Neural progenitor cell (in vitro differentiated cells): ENCODE results near the gene DDX23. TPM values are rescaled to one million over a fixed set of nuclear protein-coding genes. Genes with fewer than 3 reads are reported as not detected.
"Not testable (repeated sequence)": the region's sequence is repeated elsewhere in the genome, so short reads cannot be mapped to it uniquely, and the experiment has no call there.

ENCODE experiments used
- DNase-seq: peaks from one replicate; pipeline ENCODE4 v3.0.0-alpha.2; 2016; ENCODE audit warnings: low spot score
- H2AFZ ChIP-seq: fragments of 200-600 bp; sonication (generic); replicated peaks from 2 replicates; pipeline ENCODE4 v1.6.1; 2016; ENCODE audit warnings: antibody characterized with exemption
- H3F3A ChIP-seq: fragments of 200-600 bp; sonication (generic); 2 replicates; pipeline ENCODE4 v1.6.1; 2016; ENCODE audit warnings: antibody characterized with exemption, low read depth
- H3K27ac ChIP-seq: fragments of 200-600 bp; sonication (generic); 2 replicates; pipeline ENCODE4 v1.5.1; 2016; ENCODE audit warnings: mild to moderate bottlenecking
- H3K27me3 ChIP-seq: fragments of 200-600 bp; sonication (generic); 2 replicates; pipeline ENCODE4 v1.6.1; 2016; ENCODE audit warnings: mild to moderate bottlenecking, moderate library complexity
- H3K36me3 ChIP-seq: fragments of 200-600 bp; sonication (generic); 2 replicates; pipeline ENCODE4 v1.5.1; 2016
- H3K4me1 ChIP-seq: fragments of 200-600 bp; sonication (generic); 2 replicates; pipeline ENCODE4 v1.6.1; 2016; ENCODE audit warnings: mixed run types
- H3K4me2 ChIP-seq: fragments of 200-600 bp; sonication (generic); 2 replicates; pipeline ENCODE4 v1.6.1; 2016
- H3K4me3 ChIP-seq: fragments of 200-600 bp; sonication (generic); 2 replicates; pipeline ENCODE4 v1.5.1; 2016
- H3K79me2 ChIP-seq: fragments of 200-600 bp; sonication (generic); 2 replicates; pipeline ENCODE4 v1.6.1; 2016; ENCODE audit warnings: low read depth
- H3K9ac ChIP-seq: fragments of 200-600 bp; sonication (generic); 2 replicates; pipeline ENCODE4 v1.6.1; 2016
- H3K9me3 ChIP-seq: fragments of 200-600 bp; sonication (generic); 2 replicates; pipeline ENCODE4 v1.5.1; 2016; ENCODE audit warnings: low read depth
- H4K20me1 ChIP-seq: fragments of 200-600 bp; sonication (generic); 2 replicates; pipeline ENCODE4 v1.6.1; 2016; ENCODE audit warnings: low read depth
- H3K27ac Mint-ChIP-seq: 3 replicates; pipeline ENCODE4 v1.8.0; 2021; ENCODE audit warnings: mixed read lengths
- H3K27me3 Mint-ChIP-seq: 2 replicates; pipeline ENCODE4 v1.8.0; 2022; ENCODE audit warnings: low read depth, mild to moderate bottlenecking, inconsistent platforms, moderate library complexity, mixed read lengths; ENCODE audit not compliant: insufficient read depth
- H3K36me3 Mint-ChIP-seq: 3 replicates; pipeline ENCODE4 v1.8.0; 2021; ENCODE audit warnings: mixed read lengths
- H3K4me1 Mint-ChIP-seq: 3 replicates; pipeline ENCODE4 v1.8.0; 2021; ENCODE audit warnings: mixed read lengths
- H3K4me3 Mint-ChIP-seq: 3 replicates; pipeline ENCODE4 v1.8.0; 2021; ENCODE audit warnings: mild to moderate bottlenecking, moderate library complexity, mixed read lengths
- H3K9me3 Mint-ChIP-seq: 3 replicates; pipeline ENCODE4 v1.8.0; 2020; ENCODE audit warnings: mixed read lengths
- EZH2 ChIP-seq: fragments of 200-600 bp; sonication (generic); IDR thresholded peaks from 2 replicates; pipeline ENCODE4 v1.6.1; 2017; ENCODE audit warnings: antibody characterized with exemption, mild to moderate bottlenecking, moderate library complexity
- EZH2phosphoT487 ChIP-seq: fragments of 200-600 bp; sonication (generic); IDR thresholded peaks from 2 replicates; pipeline ENCODE4 v1.6.1; 2017; ENCODE audit warnings: antibody characterized with exemption
- total RNA-seq: library from RNA; depleted of rRNA; stranded (reverse); fragments of >200 nt; gene quantifications from 2 replicates; pipeline ENCODE4 v1.2.3, GENCODE V29; 2015; ENCODE audit warnings: low replicate concordance
- TF ChIP-seq, protein P1 (sequence below): fragments of 200-600 bp; sonication (generic); IDR thresholded peaks from 2 replicates; pipeline ENCODE4 v1.5.1; 2017; ENCODE audit warnings: antibody characterized with exemption, mild to moderate bottlenecking

DDX23 gene
- total RNA-seq, 1 donor from 2014 or later, result 109 TPM

DNA sequence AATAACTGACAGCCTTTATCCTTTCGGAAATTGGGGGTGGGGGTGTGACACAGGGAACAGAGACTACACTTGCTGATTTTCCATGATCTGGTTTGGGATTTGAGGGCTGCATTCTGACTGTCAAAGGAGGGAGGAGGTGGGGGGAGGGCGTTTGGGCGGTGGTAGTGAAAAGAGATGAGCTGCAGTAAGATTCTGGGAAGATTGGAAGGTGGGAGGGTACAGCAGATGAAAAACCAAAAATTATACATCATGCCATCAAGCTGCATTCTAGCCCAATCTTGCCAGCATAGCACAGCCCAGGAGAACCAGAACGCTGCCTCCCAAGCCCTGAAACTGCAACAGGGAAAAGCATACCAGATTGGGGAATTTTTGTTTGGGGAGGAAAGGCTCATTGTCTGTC lies 11.3 kb upstream of the DDX23 start:
- Histone ChIP-seq H3K4me3 (peak overlapping the region; percentile 79), H3K4me2 (peak overlapping the region; percentile 93), H3K79me2 (peaks cover 36% of the 10 kb centered on the region), H3K36me3 (no peaks in the 10 kb centered on the region), H3K9me3 (no peaks in the 10 kb centered on the region), H3K9ac (no peak overlapping the region), H3K4me1 (peaks cover 33% of the 10 kb centered on the region), H2AFZ (no peak overlapping the region), H3K27me3 (no peaks in the 10 kb centered on the region), H3K27ac (no peak overlapping the region), H4K20me1 (peaks cover 24% of the 10 kb centered on the region), H3F3A (peaks cover 12% of the 10 kb centered on the region)
- Mint-ChIP-seq H3K27me3 (peaks cover 10% of the 10 kb centered on the region), H3K9me3 (peaks cover 2% of the 10 kb centered on the region), H3K27ac (peak overlapping the region; percentile 21), H3K36me3 (peaks cover 16% of the 10 kb centered on the region), H3K4me3 (peak overlapping the region; percentile 97), H3K4me1 (peaks cover 45% of the 10 kb centered on the region)
- TF ChIP-seq, protein P1, sequence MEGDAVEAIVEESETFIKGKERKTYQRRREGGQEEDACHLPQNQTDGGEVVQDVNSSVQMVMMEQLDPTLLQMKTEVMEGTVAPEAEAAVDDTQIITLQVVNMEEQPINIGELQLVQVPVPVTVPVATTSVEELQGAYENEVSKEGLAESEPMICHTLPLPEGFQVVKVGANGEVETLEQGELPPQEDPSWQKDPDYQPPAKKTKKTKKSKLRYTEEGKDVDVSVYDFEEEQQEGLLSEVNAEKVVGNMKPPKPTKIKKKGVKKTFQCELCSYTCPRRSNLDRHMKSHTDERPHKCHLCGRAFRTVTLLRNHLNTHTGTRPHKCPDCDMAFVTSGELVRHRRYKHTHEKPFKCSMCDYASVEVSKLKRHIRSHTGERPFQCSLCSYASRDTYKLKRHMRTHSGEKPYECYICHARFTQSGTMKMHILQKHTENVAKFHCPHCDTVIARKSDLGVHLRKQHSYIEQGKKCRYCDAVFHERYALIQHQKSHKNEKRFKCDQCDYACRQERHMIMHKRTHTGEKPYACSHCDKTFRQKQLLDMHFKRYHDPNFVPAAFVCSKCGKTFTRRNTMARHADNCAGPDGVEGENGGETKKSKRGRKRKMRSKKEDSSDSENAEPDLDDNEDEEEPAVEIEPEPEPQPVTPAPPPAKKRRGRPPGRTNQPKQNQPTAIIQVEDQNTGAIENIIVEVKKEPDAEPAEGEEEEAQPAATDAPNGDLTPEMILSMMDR, result no peak
- no peak for TF ChIP-seq EZH2
- TF ChIP-seq EZH2phosphoT487, result no peak
- DNase-seq, result no peak

DNA sequence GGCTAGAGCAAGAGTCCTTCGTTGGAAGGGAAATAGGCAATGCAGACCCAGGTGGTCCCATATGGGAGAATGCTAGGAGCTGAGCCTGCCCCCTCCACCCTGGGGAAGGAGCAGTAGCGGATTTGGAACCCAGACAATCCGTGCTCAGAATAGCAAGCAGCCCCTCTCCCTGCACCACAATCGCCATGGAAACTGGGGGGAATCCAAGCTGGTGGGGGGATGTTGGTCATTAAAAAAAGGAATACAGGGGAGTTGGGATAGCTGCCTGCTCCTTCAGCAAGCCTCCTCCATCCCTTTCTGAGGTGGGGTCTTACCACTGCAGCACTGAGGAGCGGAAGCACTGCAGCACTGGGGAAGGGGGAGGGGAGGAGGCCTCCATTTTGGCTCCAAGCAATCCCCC lies 10.8 kb upstream of the DDX23 start:
- Histone ChIP-seq H3K9me3 (no peaks in the 10 kb centered on the region), H3K27ac (no peak overlapping the region), H3K4me3 (peak overlapping the region; percentile 79), H3K36me3 (no peaks in the 10 kb centered on the region), H2AFZ (no peak overlapping the region), H3K79me2 (peaks cover 36% of the 10 kb centered on the region), H3K4me2 (peak overlapping the region; percentile 93), H4K20me1 (peaks cover 24% of the 10 kb centered on the region), H3K27me3 (no peaks in the 10 kb centered on the region), H3K4me1 (peaks cover 33% of the 10 kb centered on the region), H3F3A (peaks cover 12% of the 10 kb centered on the region), H3K9ac (no peak overlapping the region)
- peaks cover 45% of the 10 kb centered on the region for H3K4me1 Mint-ChIP-seq
- peak; percentile 50 for DNase-seq
- H3K27me3 Mint-ChIP-seq, result peaks cover 10% of the 10 kb centered on the region
- no peak for TF ChIP-seq EZH2
- no peak for TF ChIP-seq EZH2phosphoT487
- TF ChIP-seq, protein P1, result no peak
- H3K4me3 Mint-ChIP-seq, result peak overlapping the region; percentile 97
- peaks cover 2% of the 10 kb centered on the region for H3K9me3 Mint-ChIP-seq
- peaks cover 18% of the 10 kb centered on the region for H3K36me3 Mint-ChIP-seq
- H3K27ac Mint-ChIP-seq, result peak overlapping the region; percentile 86

DNA sequence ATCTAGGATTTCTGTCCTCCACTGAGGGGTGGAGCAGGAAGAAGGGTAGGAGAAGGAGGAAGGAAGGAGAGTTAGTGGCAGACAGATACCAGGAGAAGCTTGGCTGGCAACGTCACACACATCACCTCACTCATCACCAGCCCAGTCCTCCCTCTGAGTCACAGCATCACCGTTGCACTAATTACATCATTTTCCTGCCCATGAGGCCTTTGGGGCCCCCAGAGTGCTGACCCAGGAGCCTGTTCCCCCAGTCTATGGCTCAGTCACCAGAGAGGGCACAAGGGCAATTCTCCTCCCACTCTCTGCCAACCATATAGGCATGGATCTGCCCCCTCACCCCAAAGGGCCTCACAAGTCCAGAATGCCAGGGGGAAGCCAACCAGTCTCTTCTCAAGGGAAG lies 9.1 kb upstream of the DDX23 start:
- peaks cover 43% of the 10 kb centered on the region for H3K4me1 Mint-ChIP-seq
- TF ChIP-seq EZH2 (no peak), EZH2phosphoT487 (no peak)
- TF ChIP-seq, protein P1, result no peak
- Histone ChIP-seq H3K79me2 (peaks cover 36% of the 10 kb centered on the region), H3K9me3 (no peaks in the 10 kb centered on the region), H3K27ac (no peak overlapping the region), H3K4me2 (no peak overlapping the region), H3F3A (peaks cover 12% of the 10 kb centered on the region), H3K27me3 (no peaks in the 10 kb centered on the region), H3K9ac (no peak overlapping the region), H3K4me1 (peaks cover 31% of the 10 kb centered on the region), H3K4me3 (no peak overlapping the region), H3K36me3 (no peaks in the 10 kb centered on the region), H2AFZ (no peak overlapping the region), H4K20me1 (peaks cover 24% of the 10 kb centered on the region)
- DNase-seq, result no peak
- H3K27ac Mint-ChIP-seq, result peak overlapping the region; percentile 50
- H3K9me3 Mint-ChIP-seq, result peaks cover 2% of the 10 kb centered on the region
- H3K36me3 Mint-ChIP-seq, result peaks cover 20% of the 10 kb centered on the region
- H3K4me3 Mint-ChIP-seq, result no peak overlapping the region
- peaks cover 10% of the 10 kb centered on the region for H3K27me3 Mint-ChIP-seq

GRCh38 chr12:48860236-48860635 lies 8.3 kb upstream of the DDX23 start:
- H4K20me1 ChIP-seq, result peaks cover 23% of the 10 kb centered on the region
- H3K4me1 ChIP-seq, result peaks cover 28% of the 10 kb centered on the region
- not testable (repeated sequence) for DNase-seq, H3K27me3 ChIP-seq, H3K4me3 ChIP-seq, H3K27ac ChIP-seq, H3K9me3 Mint-ChIP-seq, H3K9ac ChIP-seq, H2AFZ ChIP-seq, H3K36me3 ChIP-seq, H3K4me2 ChIP-seq, H3K27ac Mint-ChIP-seq, H3K4me3 Mint-ChIP-seq, H3K9me3 ChIP-seq
- H3K4me1 Mint-ChIP-seq, result peaks cover 37% of the 10 kb centered on the region
- peaks cover 10% of the 10 kb centered on the region for H3K27me3 Mint-ChIP-seq
- peaks cover 20% of the 10 kb centered on the region for H3K36me3 Mint-ChIP-seq
- H3K79me2 ChIP-seq, result peaks cover 34% of the 10 kb centered on the region
- peaks cover 12% of the 10 kb centered on the region for H3F3A ChIP-seq
